H1 (cell line): Measurements from ENCODE around the gene UGGT1. TPM values are rescaled to one million over a fixed set of nuclear protein-coding genes. Genes with fewer than 3 reads are reported as not detected.

Experiments used
- CTCF ChIA-PET: fragments of 300-600 bp; sonication (Branson Sonifier 250); formaldehyde crosslinking; loops from one replicate; lab custom pipeline; 2021; ENCODE audit not compliant: partially characterized antibody; lab: Charles Lee
- POLR2A ChIA-PET: fragments of 300-600 bp; sonication (Branson Sonifier 250); formaldehyde crosslinking; loops from one replicate; lab custom pipeline; 2021; ENCODE audit warnings: inconsistent platforms; ENCODE audit not compliant: partially characterized antibody; lab: Charles Lee
- DNase-seq, 2 experiments: peaks; one replicate each; pipeline versions ENCODE4 v3.0.0 to v3.0.0-alpha.2; 2010 to 2022; ENCODE audit warnings: low spot score in 2 of 2, low read depth in 1 of 2, mixed read lengths in 1 of 2
- FAIRE-seq: peaks from 2 replicates; lab custom pipeline; 2011; peaks lifted over from hg19 to GRCh38; lab: Jason Lieb, UNC
- H2AFZ ChIP-seq: 2 replicates; pipeline ENCODE4 v1.8.1; 2012; ENCODE audit warnings: low read length, inconsistent platforms
- H2AK5ac ChIP-seq: 2 replicates; pipeline ENCODE4 v1.6.1; 2013; ENCODE audit warnings: low read depth, low read length
- H2BK120ac ChIP-seq: replicated peaks from 2 replicates; pipeline ENCODE3; 2013; ENCODE audit warnings: low read depth, low read length, inconsistent platforms
- H2BK12ac ChIP-seq: 2 replicates; pipeline ENCODE4 v1.6.1; 2013; ENCODE audit warnings: low read depth, low read length
- H2BK15ac ChIP-seq: 2 replicates; pipeline ENCODE4 v1.6.1; 2013; ENCODE audit warnings: low read length
- H2BK20ac ChIP-seq: 2 replicates; pipeline ENCODE4 v1.6.1; 2013; ENCODE audit warnings: low read length
- H2BK5ac ChIP-seq: 2 replicates; pipeline ENCODE4 v1.6.1; 2013; ENCODE audit warnings: low read depth, low read length
- H3K14ac ChIP-seq: 2 replicates; pipeline ENCODE4 v1.6.1; 2013; ENCODE audit warnings: inconsistent platforms; ENCODE audit not compliant: insufficient read length
- H3K18ac ChIP-seq: 2 replicates; pipeline ENCODE4 v1.6.1; 2013; ENCODE audit warnings: low read length; ENCODE audit errors: extremely low read depth
- H3K23ac ChIP-seq: 2 replicates; pipeline ENCODE4 v1.6.1; 2013; ENCODE audit warnings: inconsistent platforms; ENCODE audit not compliant: insufficient read length
- H3K23me2 ChIP-seq: 2 replicates; pipeline ENCODE4 v1.6.1; 2013; ENCODE audit warnings: low read depth, low read length
- H3K27ac ChIP-seq: 2 replicates; pipeline ENCODE4 v1.6.1; 2011; ENCODE audit warnings: low read depth, low read length, inconsistent platforms
- H3K27me3 ChIP-seq, 4 experiments: replicated peaks in 1 of 4; 1 replicate in 1 of 4; 2 replicates in 3 of 4; pipeline versions ENCODE4 v1.6.1 to v1.8.1; 2011 to 2013; ENCODE audit warnings: low read length in 3 of 4, mild to moderate bottlenecking in 3 of 4, inconsistent platforms in 2 of 4, mixed read lengths in 2 of 4, moderate library complexity in 1 of 4; ENCODE audit not compliant: control insufficient read depth in 3 of 4, insufficient read depth in 3 of 4; ENCODE audit errors: extremely low read depth in 1 of 4
- H3K36me3 ChIP-seq, 4 experiments: 2 replicates each; pipeline versions ENCODE4 v1.6.1 to v1.8.1; 2011 to 2013; ENCODE audit warnings: mild to moderate bottlenecking in 4 of 4, low read length in 3 of 4, moderate library complexity in 2 of 4, control low read depth in 1 of 4, inconsistent platforms in 1 of 4; ENCODE audit not compliant: insufficient read depth in 4 of 4, control insufficient read depth in 2 of 4
- H3K4ac ChIP-seq: replicated peaks from 2 replicates; pipeline ENCODE3; 2013; ENCODE audit warnings: low read length, low read depth, mixed read lengths, inconsistent platforms; ENCODE audit not compliant: insufficient read length
- H3K4me1 ChIP-seq, 4 experiments: replicated peaks in 1 of 4; 1 replicate in 1 of 4; 2 replicates in 3 of 4; pipeline versions ENCODE4 v1.6.1 to v1.8.1; 2011 to 2013; ENCODE audit warnings: low read length in 3 of 4, inconsistent platforms in 2 of 4, mixed read lengths in 1 of 4; ENCODE audit not compliant: insufficient read depth in 4 of 4, control insufficient read depth in 3 of 4
- H3K4me2 ChIP-seq, 2 experiments: 2 replicates each; pipeline versions ENCODE4 v1.6.1 to v1.8.1; 2011 to 2013; ENCODE audit warnings: low read depth in 2 of 2, low read length in 2 of 2, control low read depth in 1 of 2, inconsistent platforms in 1 of 2, mild to moderate bottlenecking in 1 of 2; ENCODE audit not compliant: insufficient read depth in 1 of 2
- H3K4me3 ChIP-seq, 4 experiments: fragments of 200-600, 300-600 bp in 1 of 4; sonication (generic), shearing (Covaris generic), sonication (Bioruptor Twin) in 1 of 4; 2 replicates each; pipeline versions ENCODE4 v1.5.1 to v1.8.1; 2011 to 2016; ENCODE audit warnings: low read length in 4 of 4, low read depth in 3 of 4, control low read depth in 2 of 4, inconsistent platforms in 2 of 4, mild to moderate bottlenecking in 2 of 4, mixed read lengths in 1 of 4, moderate library complexity in 1 of 4; ENCODE audit not compliant: insufficient read depth in 2 of 4; ENCODE audit errors: extremely low read depth in 1 of 4
- H3K56ac ChIP-seq: replicated peaks from 2 replicates; pipeline ENCODE3; 2013; ENCODE audit warnings: low read depth, mild to moderate bottlenecking, mixed read lengths, low read length, inconsistent platforms; ENCODE audit not compliant: insufficient read length
- H3K79me1 ChIP-seq: 2 replicates; pipeline ENCODE4 v1.6.1; 2013; ENCODE audit warnings: low read depth, low read length, control low read depth
- H3K79me2 ChIP-seq, 2 experiments: 2 replicates each; pipeline versions ENCODE4 v1.6.1 to v1.8.1; 2012 to 2013; ENCODE audit warnings: low read length in 2 of 2, mild to moderate bottlenecking in 2 of 2, inconsistent platforms in 1 of 2; ENCODE audit not compliant: insufficient read depth in 2 of 2, control insufficient read depth in 1 of 2
- H3K9ac ChIP-seq, 4 experiments: replicated peaks in 1 of 4; 1 replicate in 1 of 4; 2 replicates in 3 of 4; pipeline versions ENCODE4 v1.6.1 to v1.8.1; 2011 to 2013; ENCODE audit warnings: low read depth in 3 of 4, low read length in 3 of 4, control low read depth in 2 of 4, mild to moderate bottlenecking in 2 of 4, moderate library complexity in 2 of 4, inconsistent platforms in 1 of 4; ENCODE audit errors: extremely low read depth in 1 of 4
- H3K9me3 ChIP-seq, 2 experiments: 2 replicates each; pipeline versions ENCODE4 v1.6.1 to v1.8.1; 2012 to 2013; ENCODE audit warnings: mild to moderate bottlenecking in 2 of 2, moderate library complexity in 2 of 2, control low read depth in 1 of 2, inconsistent platforms in 1 of 2, low read depth in 1 of 2, low read length in 1 of 2, mixed read lengths in 1 of 2; ENCODE audit not compliant: insufficient read depth in 2 of 2
- H4K20me1 ChIP-seq, 2 experiments: replicated peaks in 1 of 2; 2 replicates each; pipeline versions ENCODE3 to v1.8.1; 2011 to 2013; ENCODE audit warnings: inconsistent platforms in 2 of 2, low read length in 2 of 2, mild to moderate bottlenecking in 1 of 2; ENCODE audit not compliant: insufficient read depth in 2 of 2, control insufficient read depth in 1 of 2
- H4K5ac ChIP-seq: 2 replicates; pipeline ENCODE4 v1.6.1; 2013; ENCODE audit warnings: low read length, low read depth, mixed read lengths, inconsistent platforms; ENCODE audit not compliant: insufficient read length
- H4K8ac ChIP-seq: 2 replicates; pipeline ENCODE4 v1.8.0; 2013; ENCODE audit warnings: mild to moderate bottlenecking, moderate library complexity, low read length, inconsistent platforms; ENCODE audit not compliant: insufficient read depth; ENCODE audit errors: extremely low read depth
- H4K91ac ChIP-seq: replicated peaks from 2 replicates; pipeline ENCODE3; 2013; ENCODE audit warnings: low read length, mixed read lengths, inconsistent platforms; ENCODE audit not compliant: insufficient read length
- ATF3 ChIP-seq: IDR thresholded peaks from 2 replicates; pipeline ENCODE4 v1.6.1; 2011; ENCODE audit warnings: low read depth, mild to moderate bottlenecking, low read length; ENCODE audit not compliant: insufficient read depth
- BRCA1 ChIP-seq: IDR thresholded peaks from 2 replicates; pipeline ENCODE4 v1.6.1; 2012; ENCODE audit warnings: low read depth, low read length, improper control_type of control experiment
- CBX8 ChIP-seq: fragments of 300-800, 300-1000 bp; sonication (generic); IDR thresholded peaks from 2 replicates; pipeline ENCODE4 v1.7.1; 2016; ENCODE audit warnings: low read depth, low read length, borderline replicate concordance
- CEBPB ChIP-seq: IDR thresholded peaks from 2 replicates; pipeline ENCODE4 v1.6.1; 2012; ENCODE audit warnings: low read depth, low read length
- CTBP2 ChIP-seq: IDR thresholded peaks from 2 replicates; pipeline ENCODE4 v1.7.0; 2011; ENCODE audit warnings: borderline replicate concordance, mild to moderate bottlenecking, moderate library complexity, mixed read lengths, low read length; ENCODE audit not compliant: insufficient read depth, insufficient read length
- GABPA ChIP-seq: IDR thresholded peaks from 2 replicates; pipeline ENCODE4 v1.6.1; 2011; ENCODE audit warnings: mild to moderate bottlenecking, low read length, moderate library complexity, borderline replicate concordance; ENCODE audit not compliant: insufficient read depth
- MAFK ChIP-seq: IDR thresholded peaks from 2 replicates; pipeline ENCODE4 v1.6.1; 2012; ENCODE audit warnings: low read depth, mild to moderate bottlenecking, improper control_type of control experiment, low read length
- NRF1 ChIP-seq: IDR thresholded peaks from 2 replicates; pipeline ENCODE4 v1.6.1; 2011; ENCODE audit warnings: mild to moderate bottlenecking, low read depth, low read length, improper control_type of control experiment
- POLR2A ChIP-seq, 2 experiments: IDR thresholded peaks; 1 replicate in 1 of 2; 2 replicates in 1 of 2; pipeline ENCODE4 v1.6.1; 2011; ENCODE audit warnings: low read depth in 2 of 2, low read length in 2 of 2, mild to moderate bottlenecking in 2 of 2; ENCODE audit errors: control extremely low read depth in 1 of 2
- RNF2 ChIP-seq: fragments of 200-900, 300-1000 bp; sonication (generic); IDR thresholded peaks from 2 replicates; pipeline ENCODE4 v1.7.1; 2016; ENCODE audit warnings: borderline replicate concordance, low read depth, mild to moderate bottlenecking, antibody characterized with exemption, low read length; ENCODE audit not compliant: poor library complexity, severe bottlenecking; ENCODE audit errors: missing control alignments
- SIN3A ChIP-seq, 2 experiments: IDR thresholded peaks in 1 of 2; conservative IDR thresholded peaks in 1 of 2; 2 replicates each; pipeline ENCODE4 v1.6.1; 2011 to 2012; ENCODE audit warnings: low read length in 2 of 2, improper control_type of control experiment in 1 of 2, low read depth in 1 of 2, mild to moderate bottlenecking in 1 of 2
- WGBS, 2 experiments: shearing (Covaris generic) in 1 of 2; methylation state at CpG; one replicate each; pipeline versions ENCODE4 v1.1.6 to v1.1.7; 2013 to 2015; ENCODE audit warnings: low lambda C conversion rate in 2 of 2, mixed read lengths in 2 of 2, inconsistent platforms in 1 of 2, low coverage in 1 of 2, missing lambda C conversion rate in 1 of 2; ENCODE audit not compliant: insufficient replicate concordance in 2 of 2, insufficient coverage in 1 of 2, insufficient read length in 1 of 2; ENCODE audit errors: extremely low coverage in 1 of 2, missing lambda C conversion rate in 1 of 2; 5-methylcytosine and 5-hydroxymethylcytosine counted together
- polyA plus RNA-seq, 7 experiments: library from polyadenylated mRNA; depleted of rRNA in 3 of 7; stranded (reverse) in 5 of 7; unstranded in 2 of 7; fragments of >200 nt in 5 of 7; fragments of 200-250 nt in 2 of 7; gene quantifications; 1 replicate in 5 of 7; 2 replicates in 1 of 7; 4 replicates in 1 of 7; pipeline versions ENCODE4 v1.2.1 to v1.2.3, GENCODE V29; 2011 to 2013; ENCODE audit warnings: missing spikeins in 2 of 7, mixed read lengths in 2 of 7
- total RNA-seq: library from RNA; stranded (reverse); fragmentation: NEBNext Ultra II Directional; extraction: Animal tissue kit (Norgen Biotek cat#: 25700); gene quantifications from 2 replicates; pipeline ENCODE4 v1.2.1, GENCODE V29; 2021
- TF ChIP-seq, protein P1 (sequence below): IDR thresholded peaks from 2 replicates; pipeline ENCODE4 v1.6.1; 2012; ENCODE audit warnings: low read length, inconsistent platforms

The UGGT1 gene
- total and polyA plus RNA-seq, 2 of the 8 experiments (the other 6 are each of a cell fraction or from before 2014, with no cell fraction given), result 14.9 to 57.3 TPM

DNA sequence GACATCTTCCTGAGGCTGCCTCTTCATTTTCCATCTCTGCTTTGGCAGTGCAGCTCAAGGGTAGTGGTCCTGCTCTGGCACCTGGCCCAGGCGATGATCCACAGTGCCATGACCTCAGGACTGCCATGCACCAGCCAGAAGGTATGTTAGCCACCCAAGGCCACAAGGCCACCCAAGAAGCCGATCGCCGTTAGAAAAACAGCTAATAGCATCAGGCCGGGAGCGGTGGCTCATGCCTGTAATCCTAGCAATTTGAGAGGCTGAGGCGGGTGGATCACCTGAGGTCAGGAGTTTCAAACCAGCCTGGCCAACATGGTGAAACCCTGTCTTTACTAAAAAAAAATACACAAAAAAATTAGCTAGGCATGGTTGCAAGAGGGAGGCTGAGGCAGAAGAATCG lies 28.4 kb upstream of the UGGT1 start:
- H3K27me3 ChIP-seq, result no peaks in the 10 kb centered on the region
- H4K91ac ChIP-seq, result no peak overlapping the region
- H3K18ac ChIP-seq, result no peak overlapping the region
- no peaks in the 10 kb centered on the region for H3K79me2 ChIP-seq
- no peaks in the 10 kb centered on the region for H4K20me1 ChIP-seq
- H3K4ac ChIP-seq, result no peak overlapping the region
- no peak overlapping the region for H2AFZ ChIP-seq
- H3K14ac ChIP-seq, result no peak overlapping the region
- no peak overlapping the region for H3K23ac ChIP-seq
- no peak overlapping the region for H3K9ac ChIP-seq
- H4K5ac ChIP-seq, result no peak overlapping the region
- WGBS, 2 experiments, result 81% methylated on average over 8 of the region's 8 CpGs; no CpG with 5 or more reads in 1 of the 2 experiments
- no peak overlapping the region for H2BK15ac ChIP-seq
- no peak overlapping the region for H2BK12ac ChIP-seq
- H3K9me3 ChIP-seq, result no peaks in the 10 kb centered on the region
- no peak overlapping the region for H2BK120ac ChIP-seq
- H3K79me1 ChIP-seq, result no peaks in the 10 kb centered on the region
- H3K23me2 ChIP-seq, result no peaks in the 10 kb centered on the region
- no peak overlapping the region for H3K56ac ChIP-seq
- no peaks in the 10 kb centered on the region for H3K4me1 ChIP-seq
- ChIA-PET POLR2A (no interaction called here), CTCF (interaction anchor here (1.0 to 4.6 kb wide), 16 partner anchors 9 to 308 kb away, joined by 3 to 38 read pairs (median 8); partner anchors contain the start of gene UGGT1)
- no peak overlapping the region for H2BK20ac ChIP-seq
- H3K36me3 ChIP-seq, result no peaks in the 10 kb centered on the region
- no peak overlapping the region for H2BK5ac ChIP-seq
- FAIRE-seq (no peak), DNase-seq (no peak)
- no peak overlapping the region for H3K27ac ChIP-seq
- H3K4me2 ChIP-seq, result no peak overlapping the region
- H4K8ac ChIP-seq, result no peak overlapping the region
- H2AK5ac ChIP-seq, result no peak overlapping the region
- no peak overlapping the region for H3K4me3 ChIP-seq
- TF ChIP-seq POLR2A (IDR thresholded peaks at IDR 0.05; ENCODE audit: control extremely low read depth in 1 of 2, low read depth in 2 of 2, low read length in 2 of 2) (no peak), ATF3 (no peak), SIN3A (conservative IDR thresholded peaks at IDR 0.05 in 1 of 2, IDR thresholded peaks at IDR 0.05 in 1 of 2; ENCODE audit: low read depth in 1 of 2, low read length in 2 of 2) (no peak), CTBP2 (no peak), BRCA1 (no peak), GABPA (no peak), RNF2 (no peak), CEBPB (no peak), NRF1 (no peak), CBX8 (no peak), MAFK (no peak)
- TF ChIP-seq, protein P1, sequence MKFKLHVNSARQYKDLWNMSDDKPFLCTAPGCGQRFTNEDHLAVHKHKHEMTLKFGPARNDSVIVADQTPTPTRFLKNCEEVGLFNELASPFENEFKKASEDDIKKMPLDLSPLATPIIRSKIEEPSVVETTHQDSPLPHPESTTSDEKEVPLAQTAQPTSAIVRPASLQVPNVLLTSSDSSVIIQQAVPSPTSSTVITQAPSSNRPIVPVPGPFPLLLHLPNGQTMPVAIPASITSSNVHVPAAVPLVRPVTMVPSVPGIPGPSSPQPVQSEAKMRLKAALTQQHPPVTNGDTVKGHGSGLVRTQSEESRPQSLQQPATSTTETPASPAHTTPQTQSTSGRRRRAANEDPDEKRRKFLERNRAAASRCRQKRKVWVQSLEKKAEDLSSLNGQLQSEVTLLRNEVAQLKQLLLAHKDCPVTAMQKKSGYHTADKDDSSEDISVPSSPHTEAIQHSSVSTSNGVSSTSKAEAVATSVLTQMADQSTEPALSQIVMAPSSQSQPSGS, result no peak
